Stimulated activated CD8-positive, alpha-beta memory T cell treated with anti-CD3 and anti-CD28 coated beads, Interleukin-4, amount 100 ng/mL, for 1 hour (primary cell): ENCODE measurements around the gene EPHA2.

Source experiments
- DNase-seq, 2 donors: peaks; one replicate each; pipeline ENCODE4 v3.0.0-alpha.2; 2020; ENCODE audit warnings: low read depth in 2 of 2, low spot score in 1 of 2

EPHA2 gene

GRCh38 chr1:16184557-16185303 lies 28.9 kb upstream of the EPHA2 start:
- DNase-seq: no peak

- no peak for DNase-seq
Observed at GRCh38 chr1:16183765-16184556, 28.1 kb upstream of the EPHA2 start.

DNA sequence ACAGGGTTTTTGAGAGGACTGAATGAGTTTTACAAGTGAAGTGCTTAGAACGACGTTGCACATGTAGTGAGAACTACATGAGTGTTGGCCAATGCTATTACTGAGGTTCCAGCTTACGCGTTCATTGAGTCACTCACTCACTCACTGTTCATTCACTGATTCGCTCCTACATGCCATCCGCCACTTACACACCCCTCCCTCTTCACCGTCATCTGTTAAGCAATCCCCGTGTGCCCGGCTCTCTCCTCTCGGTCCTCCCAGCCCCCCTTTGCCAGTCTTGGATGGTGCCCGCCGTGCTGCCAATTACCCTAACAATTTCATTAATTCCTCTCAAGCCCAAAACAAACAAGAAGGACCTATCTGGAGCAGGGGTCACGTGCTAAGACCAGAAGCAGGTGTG lies 27.3 kb upstream of the EPHA2 start:
- DNase-seq: no peak

GRCh38 chr1:16181887-16182719 lies 26.2 kb upstream of the EPHA2 start:
- DNase-seq: no peak

DNA sequence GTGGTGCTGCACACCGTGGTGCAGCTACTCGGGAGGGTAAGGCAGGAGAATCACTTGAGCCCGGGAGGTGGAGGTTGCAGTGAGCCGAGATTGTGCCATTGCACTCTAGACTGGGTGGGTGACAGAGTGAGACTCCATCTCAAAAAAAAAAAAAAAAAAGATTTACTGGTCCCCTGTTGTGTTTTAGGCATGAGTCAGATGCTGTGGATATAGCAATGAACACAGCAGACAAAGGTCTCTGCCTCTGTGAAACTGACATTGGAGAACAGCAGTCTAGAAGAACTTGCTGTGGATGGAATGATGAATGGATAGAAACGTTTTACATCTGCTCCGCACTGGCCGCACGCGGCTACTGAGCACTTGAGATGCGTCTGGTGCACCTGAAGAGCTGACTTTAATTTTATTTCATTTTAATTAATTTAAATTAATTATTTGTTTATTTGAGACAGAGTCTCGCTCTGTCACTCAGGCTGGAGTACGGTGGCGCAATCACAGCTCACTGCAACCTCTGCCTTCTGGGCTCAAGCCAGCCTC lies 24.5 kb upstream of the EPHA2 start:
- DNase-seq: no peak

- no peak for DNase-seq
Observed at GRCh38 chr1:16178596-16179497, 23.0 kb upstream of the EPHA2 start.

- DNase-seq: no peak
Observed at GRCh38 chr1:16177306-16177705, 21.4 kb upstream of the EPHA2 start.

- DNase-seq: no peak
Observed at GRCh38 chr1:16176653-16177052, 20.8 kb upstream of the EPHA2 start.

DNA sequence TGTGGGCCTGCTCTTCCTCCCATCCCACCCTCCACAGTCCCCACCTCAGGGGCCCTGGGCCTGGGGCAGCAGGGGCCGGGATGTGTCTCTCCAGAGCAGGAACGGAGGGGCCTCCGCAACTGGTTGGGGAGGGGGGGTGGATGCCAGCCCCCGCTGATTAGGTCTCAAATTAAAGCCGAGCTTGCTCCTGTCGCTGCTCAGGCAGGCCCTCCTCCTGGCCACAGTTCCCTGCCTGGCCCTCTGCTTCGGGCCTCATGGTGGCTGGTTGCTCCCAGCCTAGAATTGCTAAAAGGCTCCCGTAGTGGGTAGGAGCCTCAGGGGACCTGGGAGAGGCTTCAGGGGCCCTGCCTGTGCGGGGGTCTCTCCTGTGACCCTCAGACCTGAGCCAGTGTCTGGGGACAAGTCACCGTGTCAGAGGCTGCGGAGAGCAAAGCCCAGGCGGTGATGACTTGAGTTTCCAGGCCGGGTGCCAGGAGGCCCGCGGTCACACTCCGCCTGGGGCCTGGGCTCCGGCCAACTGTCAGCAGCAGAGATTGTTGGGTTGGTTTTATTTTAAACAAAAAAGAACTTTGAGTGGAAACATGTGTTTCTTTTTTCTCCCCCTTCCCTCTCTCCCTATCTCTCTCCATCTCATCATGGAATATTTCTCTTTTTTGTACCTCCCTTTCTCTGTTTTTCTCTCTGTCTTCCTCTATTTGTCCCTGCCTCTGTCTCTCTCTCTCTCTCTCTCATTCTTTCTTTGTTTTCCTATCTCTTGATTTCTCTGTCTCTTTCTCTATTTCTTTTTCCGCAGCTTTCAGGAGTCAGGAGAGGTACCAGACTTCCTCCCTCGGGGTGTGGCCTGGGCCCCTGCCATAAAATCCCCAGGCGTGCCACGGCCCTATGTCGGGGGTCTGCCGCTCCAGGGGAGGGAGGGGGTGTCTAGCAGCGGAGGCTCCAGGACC lies 20.0 kb upstream of the EPHA2 start:
- DNase-seq: no peak

DNA sequence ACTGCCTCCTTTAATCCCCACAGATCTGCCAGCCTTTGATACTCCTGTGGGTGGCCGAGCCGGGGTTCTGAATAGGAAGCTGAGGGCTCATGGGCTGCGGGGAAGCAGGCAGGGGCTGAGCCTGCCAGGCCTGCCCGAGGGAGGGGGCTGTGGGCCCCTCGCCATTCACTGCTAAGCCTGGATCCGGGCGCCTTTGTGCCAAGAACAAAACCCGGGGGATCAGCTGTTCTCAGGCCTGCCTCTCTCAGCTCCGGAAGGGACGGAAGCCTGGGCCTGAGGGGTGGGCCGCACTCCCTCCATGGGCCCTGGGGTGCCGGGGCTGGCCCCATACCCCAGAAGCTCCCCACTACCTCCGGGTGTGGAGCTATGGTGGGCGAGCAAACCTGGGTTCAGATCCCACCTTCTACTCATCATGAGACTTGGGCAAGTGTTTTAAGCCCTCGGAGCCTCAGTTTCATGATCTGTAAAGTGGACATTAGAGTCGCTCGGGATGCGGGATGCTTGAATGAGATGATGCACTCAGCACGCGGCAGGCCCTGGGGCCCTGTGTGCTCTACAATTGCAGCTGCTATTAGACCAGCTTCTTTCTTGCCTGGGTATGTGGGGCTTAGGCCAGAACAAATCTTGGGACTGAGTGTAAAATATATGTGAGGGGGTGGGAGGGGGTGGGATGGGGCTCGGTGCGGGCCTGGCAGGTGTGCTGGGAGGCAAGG lies 19.2 kb upstream of the EPHA2 start:
- DNase-seq: no peak

GRCh38 chr1:16174261-16174868 lies 18.5 kb upstream of the EPHA2 start:
- DNase-seq: no peak

DNA sequence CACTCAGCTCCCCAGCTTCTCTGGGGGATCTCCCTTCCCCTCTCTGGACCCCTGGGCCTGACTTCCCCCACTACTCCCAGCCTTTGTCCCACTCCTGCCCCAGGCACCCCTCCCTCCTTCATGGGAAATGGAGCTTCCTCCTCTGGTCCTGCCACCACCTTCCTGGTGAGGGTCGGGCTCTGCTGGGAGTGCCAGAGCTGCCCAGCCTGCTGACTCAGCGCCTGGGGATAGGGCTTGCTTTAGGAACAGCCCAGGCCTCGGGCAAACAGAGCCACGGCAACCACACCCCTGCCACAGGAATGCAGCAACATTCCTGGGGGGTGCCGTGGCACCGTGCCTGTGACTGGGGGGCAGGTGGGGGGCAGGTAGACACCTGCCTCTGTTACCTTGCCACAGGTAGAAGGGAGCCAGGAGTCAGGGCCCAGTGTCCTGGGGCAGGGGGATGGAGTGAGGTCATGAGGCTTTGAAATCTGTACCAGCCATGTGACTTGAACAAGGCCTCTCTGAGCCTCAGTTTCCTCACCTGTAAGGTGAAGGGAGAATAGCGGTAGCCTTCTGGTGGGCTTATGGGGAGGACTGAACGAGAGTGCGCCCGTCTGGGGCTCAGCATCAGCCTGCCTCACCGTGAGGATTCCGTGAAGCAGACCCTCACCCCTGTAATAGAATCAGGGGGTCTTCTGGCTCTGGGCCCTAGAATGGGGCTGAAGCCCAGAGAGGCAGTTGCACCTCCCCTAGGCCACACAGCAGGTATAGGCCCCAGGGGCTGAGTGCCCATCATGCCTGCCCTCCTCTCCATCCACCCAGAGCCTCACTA lies 17.8 kb upstream of the EPHA2 start:
- no peak for DNase-seq

GRCh38 chr1:16172964-16173446 lies 17.1 kb upstream of the EPHA2 start:
- no peak for DNase-seq

- DNase-seq: no peak
Observed at GRCh38 chr1:16172218-16172830, 16.5 kb upstream of the EPHA2 start.

DNA sequence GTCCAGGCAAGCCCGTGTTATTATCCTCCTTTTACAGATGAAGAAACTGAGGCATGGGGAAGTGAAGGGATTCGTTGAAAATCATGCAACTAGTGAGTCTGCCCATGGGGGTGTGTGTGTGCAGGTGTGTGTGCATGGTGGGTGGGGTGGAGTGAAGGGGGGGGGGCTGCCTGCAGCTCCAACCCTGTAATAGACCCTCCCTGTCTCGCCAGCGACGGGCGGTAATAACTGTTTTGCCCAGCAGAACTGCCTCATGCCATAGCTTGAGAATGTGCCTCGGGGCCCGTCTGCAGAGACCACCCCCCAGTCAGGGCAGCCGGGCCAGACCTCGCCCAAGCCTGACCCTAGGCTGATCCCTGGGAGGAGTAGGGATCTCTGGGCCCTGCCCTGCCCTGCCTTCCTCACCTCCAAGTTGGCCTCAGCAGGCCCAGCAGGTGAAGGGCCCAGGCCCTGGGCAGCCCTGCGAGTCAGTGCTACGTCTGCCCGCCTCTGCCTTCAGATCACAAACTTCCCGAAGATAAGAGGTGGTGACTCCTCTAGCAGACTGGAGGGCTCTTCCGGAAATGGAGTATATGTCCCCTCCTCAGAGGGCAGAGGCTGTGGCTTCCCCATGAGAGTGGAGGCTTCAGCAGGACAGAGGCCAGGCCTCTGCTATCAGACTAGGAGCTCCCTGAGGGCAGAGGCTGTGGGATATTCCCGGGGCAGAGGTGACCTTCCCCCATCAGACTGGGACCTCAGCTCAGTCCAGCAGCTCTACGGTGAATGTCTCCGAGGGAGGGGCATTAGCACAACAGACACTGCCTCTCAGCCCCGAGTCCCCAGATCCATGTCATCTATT lies 15.7 kb upstream of the EPHA2 start:
- DNase-seq: no peak

DNA sequence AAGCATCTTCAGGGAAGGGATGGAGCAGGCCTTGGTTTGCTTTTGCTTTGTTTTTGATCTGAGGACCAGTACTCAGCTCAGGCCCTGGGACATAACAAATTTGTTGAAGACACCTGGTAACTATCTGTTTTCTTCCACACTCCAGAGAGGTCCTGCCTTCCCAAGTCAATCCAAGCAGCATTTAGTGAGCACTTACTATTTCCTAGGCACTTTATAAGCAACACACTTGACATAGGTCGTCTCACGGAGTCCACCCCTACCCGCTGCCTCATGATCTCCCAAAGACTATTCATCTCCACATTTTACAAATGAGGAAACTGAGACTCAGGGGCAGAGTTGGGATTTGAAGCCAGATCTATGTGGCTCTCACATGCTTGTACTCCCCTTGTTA lies 14.4 kb upstream of the EPHA2 start:
- DNase-seq: no peak
